DOHH2 (cell line): Measurements from ENCODE around the gene DPP6.

ENCODE experiments used
- EZH2phosphoT487 ChIP-seq: fragments of 200-600 bp; sonication (generic); IDR thresholded peaks from 2 replicates; pipeline ENCODE4 v1.6.1; 2017; ENCODE audit warnings: borderline replicate concordance, mild to moderate bottlenecking, antibody characterized with exemption, low read length, moderate library complexity, mixed read lengths
- TF ChIP-seq, protein P1 (sequence below): fragments of 200-600 bp; sonication (generic); IDR thresholded peaks from one replicate; pipeline ENCODE4 v1.5.1; 2014; ENCODE audit warnings: antibody characterized with exemption, mild to moderate bottlenecking, low read depth, low read length; ENCODE audit not compliant: poor library complexity, severe bottlenecking

DNA sequence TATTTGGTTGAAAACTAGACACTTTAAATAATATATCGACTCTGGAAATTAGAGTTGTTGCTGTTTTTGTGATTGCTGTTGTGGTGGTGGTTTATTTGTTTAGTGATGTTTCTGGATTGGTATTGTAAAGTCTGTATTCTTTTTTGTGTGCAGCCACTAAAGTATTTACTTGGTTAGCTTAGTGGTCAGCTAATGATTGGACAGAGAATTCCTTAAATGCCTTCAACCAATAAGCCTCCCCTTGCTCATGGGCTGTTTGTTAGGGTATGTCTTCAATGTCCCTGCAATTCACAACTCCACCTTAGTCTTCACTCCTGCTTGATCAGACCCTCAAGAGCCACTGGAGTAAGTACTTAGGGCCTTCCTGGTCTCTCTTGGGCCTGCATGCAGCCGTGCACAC lies 879.7 kb downstream of the DPP6 start:
- TF ChIP-seq, protein P1, sequence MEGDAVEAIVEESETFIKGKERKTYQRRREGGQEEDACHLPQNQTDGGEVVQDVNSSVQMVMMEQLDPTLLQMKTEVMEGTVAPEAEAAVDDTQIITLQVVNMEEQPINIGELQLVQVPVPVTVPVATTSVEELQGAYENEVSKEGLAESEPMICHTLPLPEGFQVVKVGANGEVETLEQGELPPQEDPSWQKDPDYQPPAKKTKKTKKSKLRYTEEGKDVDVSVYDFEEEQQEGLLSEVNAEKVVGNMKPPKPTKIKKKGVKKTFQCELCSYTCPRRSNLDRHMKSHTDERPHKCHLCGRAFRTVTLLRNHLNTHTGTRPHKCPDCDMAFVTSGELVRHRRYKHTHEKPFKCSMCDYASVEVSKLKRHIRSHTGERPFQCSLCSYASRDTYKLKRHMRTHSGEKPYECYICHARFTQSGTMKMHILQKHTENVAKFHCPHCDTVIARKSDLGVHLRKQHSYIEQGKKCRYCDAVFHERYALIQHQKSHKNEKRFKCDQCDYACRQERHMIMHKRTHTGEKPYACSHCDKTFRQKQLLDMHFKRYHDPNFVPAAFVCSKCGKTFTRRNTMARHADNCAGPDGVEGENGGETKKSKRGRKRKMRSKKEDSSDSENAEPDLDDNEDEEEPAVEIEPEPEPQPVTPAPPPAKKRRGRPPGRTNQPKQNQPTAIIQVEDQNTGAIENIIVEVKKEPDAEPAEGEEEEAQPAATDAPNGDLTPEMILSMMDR = no peak
- no peak for TF ChIP-seq EZH2phosphoT487
